ENCODE data around the gene WHRN.

- TF ChIP-seq CTCF (IDR thresholded peaks at IDR 0.05): no peak
- no peak for TF ChIP-seq GABPB1 (CRISPR knock-in tag; IDR thresholded peaks at IDR 0.05)
- TF ChIP-seq ZNF512 (CRISPR knock-in tag; IDR thresholded peaks at IDR 0.05; ENCODE audit: borderline replicate concordance): no peak
- TF ChIP-seq PRRX2 (CRISPR knock-in tag; IDR thresholded peaks at IDR 0.05): no peak
- no peak for TF ChIP-seq NR1H2 (CRISPR knock-in tag; IDR thresholded peaks at IDR 0.05)
- TF ChIP-seq SMAD4 (CRISPR knock-in tag; IDR thresholded peaks at IDR 0.05): no peak
- TF ChIP-seq ZNF121 (CRISPR knock-in tag; IDR thresholded peaks at IDR 0.05): no peak
- TF ChIP-seq JAZF1 (CRISPR knock-in tag; IDR thresholded peaks at IDR 0.05): no peak
- no peak for TF ChIP-seq ZNF263 (CRISPR knock-in tag; IDR thresholded peaks at IDR 0.05; ENCODE audit: low read depth)
- no peak for TF ChIP-seq NR3C1 (CRISPR knock-in tag; conservative IDR thresholded peaks at IDR 0.05; ENCODE audit: low read depth)
Measured at GRCh38 chr9:114488398-114489129, 16.7 kb downstream of the WHRN start.
